Activated CD8-positive, alpha-beta memory T cell treated with anti-CD3 and anti-CD28 coated beads for 48 hours (primary cell): ENCODE results near the gene HOXA6.

Experiments used
- DNase-seq, 3 experiments: peaks; one replicate each; pipeline ENCODE4 v3.0.0-alpha.2; 2020; ENCODE audit warnings: low read depth in 2 of 3, low spot score in 2 of 3

Gene HOXA6

DNA sequence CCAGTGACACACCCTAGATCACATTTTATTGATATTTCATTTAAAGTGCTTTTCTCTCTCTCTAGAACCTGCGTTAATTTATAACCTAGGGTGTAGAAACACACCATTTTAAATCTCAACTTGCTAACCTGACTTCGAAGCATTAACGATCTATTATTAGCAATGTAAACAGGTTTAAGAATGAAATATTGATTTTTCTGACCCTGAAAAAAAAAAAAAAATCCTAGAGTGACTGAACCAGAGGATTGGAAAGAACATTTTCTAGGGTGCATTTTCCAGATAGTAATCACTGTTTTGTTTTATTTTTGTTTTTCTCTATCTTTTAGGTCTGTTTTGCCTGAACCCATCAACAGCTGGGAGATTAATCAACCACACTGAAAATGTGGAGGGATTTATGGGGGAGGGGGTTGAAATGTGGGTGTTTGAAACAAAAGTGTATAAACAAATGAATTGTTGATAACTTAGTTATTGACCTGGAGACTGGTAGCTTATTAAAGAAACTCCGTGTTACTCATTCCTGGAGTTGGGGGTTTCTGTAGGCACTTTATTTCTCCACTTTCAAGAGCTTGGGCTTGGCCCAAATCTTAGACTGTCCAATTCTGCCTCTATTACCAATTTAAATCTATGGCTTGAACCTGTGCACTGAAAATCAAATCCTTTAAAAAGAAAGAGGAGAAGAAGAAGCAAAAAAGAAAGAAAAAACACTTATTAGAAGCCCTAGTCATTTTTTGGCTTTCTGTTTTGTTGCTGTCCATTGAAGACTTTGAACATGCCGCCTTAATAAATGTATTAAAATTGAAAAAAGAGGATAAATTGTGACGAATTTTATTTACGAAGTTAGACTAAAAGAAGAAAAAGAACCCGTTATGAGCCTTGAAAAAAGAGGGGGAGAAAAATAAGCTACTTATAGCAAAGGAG is 47.9 kb downstream of the HOXA6 start:
- no peak for DNase-seq

DNA sequence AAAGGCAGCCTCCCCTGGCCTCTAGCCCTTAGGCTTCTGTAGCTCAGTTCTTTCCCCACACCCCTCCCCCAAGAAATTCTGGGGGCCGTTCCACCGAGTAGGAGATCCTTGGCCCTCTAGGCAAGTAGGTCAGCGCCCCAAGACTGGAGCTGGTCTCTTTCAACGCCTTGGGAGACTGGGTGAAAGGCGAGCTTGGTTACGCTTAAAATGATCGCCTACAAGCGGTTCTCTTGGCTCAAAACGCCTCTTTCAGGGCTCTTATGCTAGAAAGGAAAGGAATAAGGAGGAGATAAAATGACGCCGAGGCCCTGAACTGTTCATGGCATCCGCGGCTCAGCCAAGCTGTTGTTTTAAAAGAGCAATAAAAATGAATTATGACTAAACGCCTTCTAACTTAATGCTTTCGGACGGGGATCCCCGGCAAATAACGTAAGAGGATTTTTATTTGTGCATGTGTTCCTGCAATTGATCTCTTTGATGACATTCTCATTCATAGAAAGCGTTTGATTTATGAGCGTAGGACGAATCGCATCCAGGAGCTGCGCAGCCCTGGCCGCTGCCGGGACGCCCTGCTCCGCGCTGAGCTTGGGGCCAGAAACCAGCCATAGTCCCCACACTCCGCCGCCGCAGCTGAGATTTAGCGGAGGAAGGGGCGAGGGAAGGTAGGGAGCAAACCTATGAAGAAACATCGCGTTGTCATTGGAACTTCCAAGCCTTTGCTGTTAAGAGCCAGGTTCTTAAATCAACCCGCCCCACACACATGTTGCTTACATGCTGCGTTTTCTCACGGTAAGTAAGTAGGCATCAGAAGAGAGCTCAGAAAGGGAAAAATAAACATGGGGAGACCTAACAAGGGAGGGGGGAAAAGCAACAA is 48.8 kb downstream of the HOXA6 start:
- DNase-seq = no peak

DNA sequence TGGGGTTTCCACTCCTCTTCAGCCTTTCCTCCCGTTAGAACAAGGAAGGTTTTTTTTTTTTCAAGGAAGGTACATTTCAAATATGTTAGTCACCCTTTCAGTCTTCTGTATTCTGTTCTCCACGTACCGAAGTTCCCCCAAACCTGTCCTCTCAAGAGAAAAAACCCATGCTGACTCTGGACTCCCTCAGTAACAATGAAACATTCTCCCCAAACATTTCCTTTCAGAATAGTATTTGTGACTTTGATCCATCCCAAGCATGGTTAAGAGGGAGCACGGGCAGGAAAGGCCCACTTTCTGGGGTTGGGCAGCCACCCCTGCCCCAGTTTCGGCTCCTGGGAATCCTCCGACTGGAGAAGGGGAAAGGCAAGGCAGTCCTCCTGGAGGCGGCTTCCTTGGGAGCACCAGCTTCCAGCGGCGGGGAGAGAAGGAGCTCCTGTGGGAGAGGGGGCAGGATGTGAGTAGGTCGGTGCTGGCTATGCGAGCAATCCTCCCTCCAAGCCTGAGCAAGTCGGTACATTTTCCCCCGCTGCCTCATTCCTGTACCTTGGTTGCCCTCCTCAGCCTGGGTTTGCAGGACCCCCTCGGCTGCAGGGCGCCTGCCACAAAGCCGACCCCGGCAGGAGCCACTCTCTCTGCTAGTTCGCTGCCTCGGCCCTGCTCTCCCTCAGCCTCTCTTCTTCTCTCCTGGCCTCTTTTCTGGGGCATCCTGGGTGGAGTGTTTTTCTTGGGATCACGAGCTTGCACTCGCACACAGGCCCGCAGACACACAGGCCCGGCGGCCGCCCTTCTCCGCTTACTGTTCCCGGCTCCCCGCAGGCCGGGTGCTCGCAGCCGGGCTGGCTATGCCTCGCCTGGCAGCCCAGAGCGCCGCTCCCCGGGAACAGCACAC is 49.6 kb downstream of the HOXA6 start:
- DNase-seq = no peak

DNA sequence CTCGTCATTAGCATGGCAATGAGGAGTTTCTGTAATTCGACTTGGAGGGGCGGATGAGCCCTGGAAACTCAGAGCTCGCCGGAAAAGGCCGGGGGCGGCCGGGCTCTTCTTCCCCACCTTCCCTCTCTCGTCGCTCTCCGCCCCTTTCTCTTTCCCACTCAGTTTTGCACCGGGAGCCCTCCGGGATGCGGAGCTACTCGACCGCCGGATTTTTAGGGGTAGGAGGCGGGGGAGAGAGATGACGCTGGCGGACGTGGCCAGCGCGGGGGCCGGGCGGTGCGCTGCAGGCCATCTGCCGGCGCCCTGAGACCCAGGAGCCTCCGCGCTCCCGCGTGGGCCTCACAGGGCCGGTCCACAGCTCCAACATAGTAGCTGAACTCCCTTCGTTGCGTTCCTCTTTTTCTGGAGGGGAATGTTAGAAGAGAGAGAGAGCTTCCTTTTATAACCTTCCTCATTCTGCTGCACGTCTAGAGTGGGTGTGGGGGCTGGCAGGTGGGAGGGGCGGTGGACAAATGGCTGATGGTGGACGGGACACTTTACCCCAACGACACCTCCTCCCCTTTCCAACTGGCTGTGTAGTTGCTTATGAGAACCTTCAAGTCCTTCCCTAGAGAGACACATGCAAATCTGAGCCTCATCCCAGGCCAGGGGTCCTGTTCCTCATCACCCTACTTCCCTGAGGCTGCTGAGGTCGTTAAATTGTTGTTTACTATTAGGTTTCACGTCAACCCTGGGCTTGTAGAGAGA is 50.6 kb downstream of the HOXA6 start:
- no peak for DNase-seq

DNA sequence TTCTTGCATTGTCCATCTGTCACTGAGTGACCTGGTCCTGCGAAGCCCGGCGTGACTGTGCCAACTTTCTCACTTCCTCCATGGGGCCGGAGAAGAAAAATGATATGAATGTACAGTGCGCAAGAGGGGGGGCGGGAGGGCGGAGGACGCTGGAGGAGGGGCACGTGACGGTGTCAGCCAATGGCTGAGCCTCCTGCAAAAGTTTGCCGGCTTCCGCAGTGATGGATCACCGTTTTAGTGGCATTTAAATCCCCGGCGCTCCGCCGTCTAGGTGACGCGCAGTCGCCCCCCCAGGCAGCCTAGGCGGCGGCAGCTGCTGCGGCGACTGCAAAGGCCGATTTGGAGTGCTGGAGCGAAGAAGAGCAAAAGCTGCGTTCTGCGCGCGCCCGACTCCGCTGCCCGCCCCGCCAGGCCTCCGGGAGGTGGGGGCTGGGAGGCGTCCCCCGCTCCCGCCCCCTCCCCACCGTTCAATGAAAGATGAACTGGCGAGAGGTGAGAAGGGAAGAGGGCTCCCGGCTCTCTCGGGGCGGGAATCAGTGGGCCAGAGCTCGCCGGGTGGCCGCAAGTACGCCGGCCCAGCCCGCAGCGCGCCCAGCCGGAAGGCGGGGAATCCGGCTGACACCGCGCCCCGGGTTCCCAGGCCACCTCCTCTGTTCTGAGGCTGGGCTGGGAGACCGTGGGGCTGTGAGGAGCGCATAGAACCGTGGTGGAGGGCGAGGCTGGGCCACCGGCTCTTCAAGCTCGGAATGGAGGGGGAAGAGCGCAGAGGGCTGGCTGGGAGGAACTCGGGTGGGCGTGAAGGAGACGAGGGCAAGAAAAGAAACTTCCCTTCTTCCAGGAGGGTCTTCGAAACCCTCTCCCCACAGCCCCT is 51.4 kb downstream of the HOXA6 start, which contains the start of gene HOXA1:
Gene HOXA1 (minus strand): TSS at position 104 of the 871 bp plus-strand sequence. CDS start 88 bp downstream, at position 16.
- DNase-seq = peak; percentile 34 to 40 (median 39)
